HepG2 (cell line): ENCODE measurements around the gene SNX4. TPM values are rescaled to one million over a fixed set of nuclear protein-coding genes. Genes with fewer than 3 reads are reported as not detected.

ENCODE experiments used
- ATF7-NPFF ChIP-seq: sonication (generic); formaldehyde crosslinking; IDR thresholded peaks from 2 replicates; pipeline ENCODE4 v1.8.1; 2023; ENCODE audit warnings: mild to moderate bottlenecking, low read depth, missing genetic modification reagents, moderate library complexity
- CHCHD3 ChIP-seq: sonication (generic); formaldehyde crosslinking; IDR thresholded peaks from 2 replicates; pipeline ENCODE4 v1.8.0; 2022; ENCODE audit warnings: mild to moderate bottlenecking, missing genetic modification reagents, moderate library complexity
- GABPB1 ChIP-seq: IDR thresholded peaks from 2 replicates; pipeline ENCODE4 v1.6.1; 2016; ENCODE audit warnings: mild to moderate bottlenecking, missing genetic modification reagents, moderate library complexity, missing compliant biosample characterization
- MATR3 ChIP-seq: sonication (generic); formaldehyde crosslinking; IDR thresholded peaks from 2 replicates; pipeline ENCODE4 v1.4.0; 2020; ENCODE audit warnings: missing genetic modification reagents
- PHB2 ChIP-seq: fragments of 450-650 bp; IDR thresholded peaks from 2 replicates; pipeline ENCODE4 v1.6.1; 2018; ENCODE audit not compliant: partially characterized antibody
- PTBP1 ChIP-seq: fragments of 200-400 bp; formaldehyde crosslinking; IDR thresholded peaks from 2 replicates; pipeline ENCODE4 v1.6.1; 2018; ENCODE audit warnings: low read length, low read depth; ENCODE audit not compliant: poor library complexity, severe bottlenecking
- TEAD3 ChIP-seq: optimal IDR thresholded peaks from 2 replicates; pipeline ENCODE3; 2016; ENCODE audit warnings: borderline replicate concordance
- TGIF2 ChIP-seq: IDR thresholded peaks from 2 replicates; pipeline ENCODE4 v1.6.1; 2016; ENCODE audit warnings: control low read depth, missing compliant biosample characterization
- ZMAT5 ChIP-seq: sonication (generic); formaldehyde crosslinking; IDR thresholded peaks from 2 replicates; pipeline ENCODE4 v1.5.0; 2020; ENCODE audit warnings: mild to moderate bottlenecking, low read depth, missing genetic modification reagents, borderline replicate concordance
- ZNF18 ChIP-seq: sonication (generic); formaldehyde crosslinking; IDR thresholded peaks from 2 replicates; pipeline ENCODE4 v1.8.0; 2022; ENCODE audit warnings: mild to moderate bottlenecking, missing genetic modification reagents; ENCODE audit not compliant: insufficient replicate concordance
- ZNF552 ChIP-seq: sonication (generic); formaldehyde crosslinking; IDR thresholded peaks from 2 replicates; pipeline ENCODE4 v1.9.0; 2022; ENCODE audit warnings: missing genetic modification reagents, mild to moderate bottlenecking, borderline replicate concordance
- ZNF569 ChIP-seq: sonication (generic); formaldehyde crosslinking; IDR thresholded peaks from 2 replicates; pipeline ENCODE4 v1.5.0; 2020; ENCODE audit warnings: mild to moderate bottlenecking, missing genetic modification reagents, moderate library complexity, borderline replicate concordance
- ZNF619 ChIP-seq: sonication (generic); formaldehyde crosslinking; IDR thresholded peaks from 2 replicates; pipeline ENCODE4 v1.4.0; 2020; ENCODE audit warnings: mild to moderate bottlenecking, missing genetic modification reagents
- polyA plus RNA-seq, 8 experiments: library from polyadenylated mRNA; depleted of rRNA in 3 of 8; stranded (reverse) in 7 of 8; unstranded in 1 of 8; fragments of >200 nt; fragmentation: Illumina TruSeq in 4 of 8; extraction: Trizol in 4 of 8; gene quantifications; 2 replicates each; pipeline versions ENCODE4 v1.2.1 to v1.2.3, GENCODE V29; 2011 to 2016; ENCODE audit warnings: low read depth in 4 of 8, missing spikeins in 1 of 8, mixed read lengths in 1 of 8; ENCODE audit not compliant: insufficient read depth in 1 of 8
- total RNA-seq, 5 experiments: library from RNA; depleted of rRNA; stranded (reverse); fragments of >200 nt; fragmentation: Illumina TruSeq; extraction: Trizol; gene quantifications; 2 replicates each; pipeline ENCODE4 v1.2.3, GENCODE V29; 2016; ENCODE audit warnings: low read depth in 1 of 5
- TF ChIP-seq, protein P1 (sequence below): sonication (generic); formaldehyde crosslinking; IDR thresholded peaks from 2 replicates; pipeline ENCODE4 v1.4.0; 2020; ENCODE audit warnings: mild to moderate bottlenecking, missing genetic modification reagents
- TF ChIP-seq, protein P2 (sequence below): sonication (generic); formaldehyde crosslinking; IDR thresholded peaks from 2 replicates; pipeline ENCODE4 v1.8.1; 2023; ENCODE audit warnings: missing genetic modification reagents, inconsistent platforms, borderline replicate concordance
- TF ChIP-seq, protein P3 (sequence below): sonication (generic); formaldehyde crosslinking; IDR thresholded peaks from 2 replicates; pipeline ENCODE4 v1.5.1; 2020; ENCODE audit warnings: missing genetic modification reagents, mild to moderate bottlenecking, borderline replicate concordance
- TF ChIP-seq, protein P4 (sequence below): sonication (generic); formaldehyde crosslinking; IDR thresholded peaks from 2 replicates; pipeline ENCODE4 v1.8.1; 2023; ENCODE audit warnings: mild to moderate bottlenecking, missing genetic modification reagents
- TF ChIP-seq, protein P5 (sequence below): conservative IDR thresholded peaks from 2 replicates; pipeline ENCODE4 v1.6.1; 2018; ENCODE audit warnings: missing genetic modification reagents

Gene SNX4
- total and polyA plus RNA-seq, 2 of the 13 experiments (the other 11 are each of a cell fraction or from before 2014, with no cell fraction given): 18.1 to 73.6 TPM

DNA sequence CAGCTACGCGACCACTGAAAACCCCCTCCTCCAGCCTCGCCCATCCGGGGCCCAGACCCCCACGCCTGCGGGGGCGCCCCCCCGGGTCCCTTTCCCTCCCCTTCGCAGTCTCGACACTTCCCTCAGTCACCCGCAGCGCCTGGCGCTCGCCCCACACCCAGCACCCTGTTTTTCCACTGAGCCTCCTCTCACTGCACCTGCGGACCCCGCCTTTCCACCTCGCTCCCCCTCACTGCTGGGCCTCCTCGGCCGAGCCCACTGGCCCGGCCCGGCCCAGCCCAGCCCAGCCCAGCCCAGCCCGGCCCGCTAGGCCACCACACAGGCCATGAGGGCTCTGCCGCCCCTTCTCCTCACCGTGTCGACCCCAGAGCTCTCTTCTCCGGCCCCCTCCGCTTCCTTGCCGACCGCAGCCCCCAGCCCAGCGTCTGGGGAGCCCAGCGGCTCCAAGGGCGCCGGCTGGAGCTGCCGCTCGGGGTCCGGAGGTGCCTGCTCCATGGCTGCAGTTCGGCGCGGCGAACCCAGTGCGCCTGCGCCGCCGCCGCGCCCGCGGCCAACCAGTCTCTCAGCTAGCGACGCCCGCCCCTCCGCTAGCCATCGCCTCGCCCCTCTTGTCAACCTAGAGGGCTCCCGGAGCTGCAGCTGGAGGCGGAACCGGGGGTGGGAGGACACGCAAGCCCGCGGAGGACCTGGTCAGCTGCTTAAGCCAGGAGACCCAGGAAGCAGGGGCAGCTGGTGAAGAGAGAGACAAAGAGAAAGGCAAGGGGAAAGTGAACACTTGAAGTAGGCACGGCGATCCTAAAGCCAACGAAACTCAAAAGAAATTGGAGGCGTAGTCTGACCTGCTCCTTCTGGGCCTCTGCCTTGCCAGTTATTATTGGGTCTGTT lies at the start of gene SNX4 (continued):
- TF ChIP-seq, protein P1, sequence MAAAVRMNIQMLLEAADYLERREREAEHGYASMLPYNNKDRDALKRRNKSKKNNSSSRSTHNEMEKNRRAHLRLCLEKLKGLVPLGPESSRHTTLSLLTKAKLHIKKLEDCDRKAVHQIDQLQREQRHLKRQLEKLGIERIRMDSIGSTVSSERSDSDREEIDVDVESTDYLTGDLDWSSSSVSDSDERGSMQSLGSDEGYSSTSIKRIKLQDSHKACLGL (CRISPR knock-in tag): no peak
- no peak for TF ChIP-seq TEAD3 (CRISPR knock-in tag)
- TF ChIP-seq, protein P2, sequence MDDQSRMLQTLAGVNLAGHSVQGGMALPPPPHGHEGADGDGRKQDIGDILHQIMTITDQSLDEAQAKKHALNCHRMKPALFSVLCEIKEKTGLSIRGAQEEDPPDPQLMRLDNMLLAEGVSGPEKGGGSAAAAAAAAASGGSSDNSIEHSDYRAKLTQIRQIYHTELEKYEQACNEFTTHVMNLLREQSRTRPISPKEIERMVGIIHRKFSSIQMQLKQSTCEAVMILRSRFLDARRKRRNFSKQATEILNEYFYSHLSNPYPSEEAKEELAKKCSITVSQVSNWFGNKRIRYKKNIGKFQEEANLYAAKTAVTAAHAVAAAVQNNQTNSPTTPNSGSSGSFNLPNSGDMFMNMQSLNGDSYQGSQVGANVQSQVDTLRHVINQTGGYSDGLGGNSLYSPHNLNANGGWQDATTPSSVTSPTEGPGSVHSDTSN (CRISPR knock-in tag): no peak
- TF ChIP-seq MATR3 (CRISPR knock-in tag): no peak
- TF ChIP-seq TGIF2 (CRISPR knock-in tag): peak; percentile 88
- TF ChIP-seq, protein P3, sequence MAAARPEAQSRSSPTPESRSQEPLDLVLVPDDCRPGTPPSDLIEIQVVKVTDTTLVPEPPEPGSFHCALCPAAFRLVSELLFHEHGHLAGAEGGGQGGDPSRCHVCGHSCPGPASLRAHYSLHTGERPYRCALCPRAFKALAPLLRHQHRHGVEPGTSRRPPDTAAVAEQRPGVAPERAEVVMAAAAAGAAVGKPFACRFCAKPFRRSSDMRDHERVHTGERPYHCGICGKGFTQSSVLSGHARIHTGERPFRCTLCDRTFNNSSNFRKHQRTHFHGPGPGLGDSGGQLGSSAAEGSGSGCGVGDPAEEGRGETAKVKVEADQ (CRISPR knock-in tag): 0 out of 2 replicates have a peak, but pooled peaks have one; percentile 9
- TF ChIP-seq PTBP1: no peak
- TF ChIP-seq ZMAT5 (CRISPR knock-in tag): no peak
- no peak for TF ChIP-seq PHB2
- TF ChIP-seq GABPB1 (CRISPR knock-in tag): peak; percentile 65
- 0 out of 2 replicates have a peak, but pooled peaks have one; percentile 36 for TF ChIP-seq CHCHD3
- TF ChIP-seq, protein P4, sequence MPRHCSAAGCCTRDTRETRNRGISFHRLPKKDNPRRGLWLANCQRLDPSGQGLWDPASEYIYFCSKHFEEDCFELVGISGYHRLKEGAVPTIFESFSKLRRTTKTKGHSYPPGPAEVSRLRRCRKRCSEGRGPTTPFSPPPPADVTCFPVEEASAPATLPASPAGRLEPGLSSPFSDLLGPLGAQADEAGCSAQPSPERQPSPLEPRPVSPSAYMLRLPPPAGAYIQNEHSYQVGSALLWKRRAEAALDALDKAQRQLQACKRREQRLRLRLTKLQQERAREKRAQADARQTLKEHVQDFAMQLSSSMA (CRISPR knock-in tag): no peak
- TF ChIP-seq, protein P5, sequence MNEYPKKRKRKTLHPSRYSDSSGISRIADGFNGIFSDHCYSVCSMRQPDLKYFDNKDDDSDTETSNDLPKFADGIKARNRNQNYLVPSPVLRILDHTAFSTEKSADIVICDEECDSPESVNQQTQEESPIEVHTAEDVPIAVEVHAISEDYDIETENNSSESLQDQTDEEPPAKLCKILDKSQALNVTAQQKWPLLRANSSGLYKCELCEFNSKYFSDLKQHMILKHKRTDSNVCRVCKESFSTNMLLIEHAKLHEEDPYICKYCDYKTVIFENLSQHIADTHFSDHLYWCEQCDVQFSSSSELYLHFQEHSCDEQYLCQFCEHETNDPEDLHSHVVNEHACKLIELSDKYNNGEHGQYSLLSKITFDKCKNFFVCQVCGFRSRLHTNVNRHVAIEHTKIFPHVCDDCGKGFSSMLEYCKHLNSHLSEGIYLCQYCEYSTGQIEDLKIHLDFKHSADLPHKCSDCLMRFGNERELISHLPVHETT (CRISPR knock-in tag): no peak
- TF ChIP-seq ZNF619: 0 out of 2 replicates have a peak, but pooled peaks have one; percentile 39
- TF ChIP-seq ZNF569 (CRISPR knock-in tag): 0 out of 2 replicates have a peak, but pooled peaks have one; percentile 36
- TF ChIP-seq ZNF552 (CRISPR knock-in tag): no peak
- TF ChIP-seq ZNF18 (CRISPR knock-in tag): no peak
- TF ChIP-seq ATF7-NPFF: peak; percentile 63; the same call in 1 of the 2 replicates
